CD4-positive, alpha-beta T cell treated with Interferon gamma for 1 hour (primary cell): ENCODE data around the gene CRYZ.
"Not testable (repeated sequence)": the region's sequence is repeated elsewhere in the genome, so short reads cannot be mapped to it uniquely, and the experiment has no call there.

Source experiments
- DNase-seq: peaks from one replicate; pipeline ENCODE4 v3.0.0-alpha.2; 2020

Gene CRYZ

DNA sequence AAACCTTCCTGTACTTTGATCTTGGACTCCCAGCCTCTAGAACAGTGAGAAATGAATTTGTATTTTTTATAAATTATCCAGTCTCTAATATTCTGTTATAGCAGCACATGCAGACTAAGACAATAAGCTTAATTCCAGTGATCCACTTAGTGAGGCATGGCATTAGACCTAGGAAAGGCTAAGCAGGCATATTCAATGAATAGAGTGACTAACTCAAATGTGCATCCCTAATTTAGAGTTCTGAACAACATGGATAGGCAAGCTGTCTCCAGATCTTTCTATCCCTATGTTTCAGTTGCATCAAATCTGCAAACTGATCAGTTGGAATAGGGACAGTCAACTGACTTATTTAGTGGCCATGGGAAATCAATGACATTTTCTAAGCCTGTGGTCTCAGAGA lies 54.9 kb downstream of the CRYZ start:
- no peak for DNase-seq

DNA sequence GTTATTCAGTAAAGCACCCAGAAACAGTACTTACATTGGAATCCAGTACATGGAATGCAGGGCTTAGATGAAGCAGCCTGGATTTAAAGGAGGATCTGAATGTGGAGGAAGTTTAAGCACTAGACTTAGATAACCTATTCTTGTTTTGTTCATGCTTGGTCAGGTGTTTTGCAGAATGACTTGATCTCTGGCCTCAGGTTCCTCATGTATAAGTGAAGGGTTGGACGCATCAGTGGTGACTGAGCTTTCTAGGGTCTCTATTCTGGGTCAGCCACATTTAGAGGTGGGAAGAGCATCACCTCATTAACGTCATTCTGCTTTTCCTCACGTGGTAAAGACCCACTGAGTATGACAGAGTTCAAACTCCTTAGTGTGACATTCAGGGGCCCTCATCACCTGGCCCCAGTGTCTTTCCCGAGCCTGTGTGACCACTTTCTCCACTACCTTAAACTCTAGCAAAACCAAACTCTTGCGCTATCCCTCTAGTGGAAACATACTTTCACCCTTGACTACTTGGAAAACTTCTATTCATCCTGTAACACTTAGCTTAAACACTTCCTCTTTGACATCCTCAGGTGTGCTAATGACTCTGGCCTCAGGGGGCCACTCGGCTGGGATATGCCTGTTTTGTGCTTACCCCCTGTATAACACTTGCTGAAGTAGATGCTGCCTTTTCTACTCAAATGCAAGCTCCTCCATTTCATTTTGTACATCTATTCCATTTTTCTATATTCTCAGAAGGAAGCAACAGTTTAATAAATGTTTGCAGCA lies 58.4 kb downstream of the CRYZ start:
- no peak for DNase-seq

DNA sequence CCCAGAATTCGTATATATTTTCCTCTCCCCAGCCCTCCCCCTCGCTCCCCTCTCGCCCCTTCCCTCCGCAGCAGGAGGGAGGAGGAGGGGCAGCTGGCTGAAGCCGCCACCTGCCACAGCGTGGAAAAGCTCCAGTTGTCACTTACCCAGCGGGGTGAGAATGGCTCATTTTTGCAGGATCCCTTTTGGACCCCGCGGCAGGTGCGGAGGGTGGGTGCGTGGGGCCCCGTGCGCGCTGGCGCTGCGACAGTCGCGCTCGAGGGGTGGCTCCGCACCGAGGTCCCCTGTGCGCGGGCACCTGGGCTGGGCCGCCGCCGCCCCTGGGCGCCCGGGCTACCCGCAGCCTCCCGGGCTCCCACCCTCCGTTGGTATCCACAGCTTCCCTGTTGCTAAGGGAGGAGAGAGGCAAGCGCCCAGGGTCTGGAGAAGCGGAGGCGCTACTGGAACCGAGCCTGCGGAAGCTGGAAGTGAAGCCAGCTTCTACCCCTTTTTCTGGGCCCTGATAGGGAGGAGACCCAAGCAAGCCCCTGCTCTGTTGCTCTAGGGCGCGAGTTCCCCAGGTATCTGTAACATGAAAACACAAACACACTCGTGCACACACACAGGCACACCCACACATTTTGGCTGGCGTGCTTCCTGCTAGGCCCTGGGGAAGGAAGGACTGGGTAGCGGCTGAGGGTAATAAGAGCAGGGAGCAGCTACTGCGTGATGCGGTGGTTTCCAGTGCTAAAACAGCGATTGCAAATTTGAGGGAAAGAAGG lies 59.3 kb downstream of the CRYZ start, which contains the start of gene ERICH3:
Gene ERICH3, minus strand, starts transcription at position 442 of the 761 bp plus-strand sequence. Its CDS starts 273 bp downstream, at position 169.
- DNase-seq, result no peak

DNA sequence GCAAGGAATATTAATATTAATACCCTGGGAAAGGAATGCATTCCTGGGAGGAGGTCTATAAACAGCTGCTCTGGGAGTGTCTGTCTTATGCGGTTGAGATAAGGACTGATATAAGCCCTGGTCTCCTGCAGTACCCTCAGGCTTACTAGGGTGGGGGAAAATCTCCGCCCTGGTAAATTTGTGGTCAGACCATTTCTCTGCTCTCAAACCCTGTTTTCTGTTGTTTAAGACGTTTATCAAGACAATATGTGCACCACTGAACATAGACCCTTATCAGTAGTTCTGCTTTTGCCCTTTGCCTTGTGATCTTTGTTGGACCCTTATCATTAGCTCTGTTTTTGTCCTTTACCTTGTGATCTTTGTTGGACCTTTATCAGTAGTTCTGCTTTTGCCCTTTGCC lies 62.0 kb downstream of the CRYZ start:
- not testable (repeated sequence) for DNase-seq
